SKM-1 treated with dmso at 0.1 percent for 144 hours (cell line): ENCODE results near the gene NEGR1.

ENCODE experiments used
- DNase-seq: peaks from one replicate; lab custom pipeline; 2025; ENCODE audit not compliant: unreplicated experiment; lab: John Stamatoyannopoulos, UW

NEGR1 gene

GRCh38 chr1:71647513-71648300, 634.6 kb downstream of the NEGR1 start:
- DNase-seq, result no peak

GRCh38 chr1:71645015-71645414, 637.3 kb downstream of the NEGR1 start:
- no peak for DNase-seq

- DNase-seq, result no peak
Observed at GRCh38 chr1:71641903-71642302, 640.4 kb downstream of the NEGR1 start.

GRCh38 chr1:71640998-71641397, 641.3 kb downstream of the NEGR1 start:
- DNase-seq, result no peak

GRCh38 chr1:71640116-71640515, 642.2 kb downstream of the NEGR1 start:
- DNase-seq, result no peak

- no peak for DNase-seq
Observed at GRCh38 chr1:71638081-71638766, 644.1 kb downstream of the NEGR1 start.

- DNase-seq, result no peak
Observed at GRCh38 chr1:71635568-71635967, 646.8 kb downstream of the NEGR1 start.

GRCh38 chr1:71634159-71634558, 648.2 kb downstream of the NEGR1 start:
- DNase-seq, result no peak

GRCh38 chr1:71630073-71630472, 652.3 kb downstream of the NEGR1 start:
- DNase-seq, result no peak

GRCh38 chr1:71625004-71625403, 657.3 kb downstream of the NEGR1 start:
- DNase-seq, result no peak

GRCh38 chr1:71623888-71624287, 658.5 kb downstream of the NEGR1 start:
- DNase-seq, result no peak

- DNase-seq, result no peak
Observed at GRCh38 chr1:71621785-71622184, 660.6 kb downstream of the NEGR1 start.

- no peak for DNase-seq
Observed at GRCh38 chr1:71618766-71619530, 663.4 kb downstream of the NEGR1 start.

- DNase-seq, result no peak
Observed at GRCh38 chr1:71618191-71618590, 664.1 kb downstream of the NEGR1 start.

- no peak for DNase-seq
Observed at GRCh38 chr1:71610476-71610875, 671.9 kb downstream of the NEGR1 start.

GRCh38 chr1:71603044-71603776, 679.1 kb downstream of the NEGR1 start:
- DNase-seq, result no peak

- DNase-seq, result no peak
Observed at GRCh38 chr1:71600023-71600422, 682.3 kb downstream of the NEGR1 start.

- no peak for DNase-seq
Observed at GRCh38 chr1:71599306-71599705, 683.0 kb downstream of the NEGR1 start.

- no peak for DNase-seq
Observed at GRCh38 chr1:71593523-71593922, 688.8 kb downstream of the NEGR1 start.

GRCh38 chr1:71592646-71593274, 689.6 kb downstream of the NEGR1 start:
- DNase-seq, result no peak

GRCh38 chr1:71589005-71589404, 693.3 kb downstream of the NEGR1 start:
- no peak for DNase-seq
